Peyer's patch (tissue), 4 donors: ENCODE results near the gene PTH2. TPM values are rescaled to one million over a fixed set of nuclear protein-coding genes. Genes with fewer than 3 reads are reported as not detected.

ENCODE experiments used
- DNase-seq, 3 donors: peaks; one replicate each; pipeline ENCODE4 v3.0.0-alpha.2; 2017 to 2019
- H3K27ac ChIP-seq, 4 donors: fragments of 200-600 bp; sonication (generic); one replicate each; pipeline ENCODE4 v1.5.1; 2016 to 2019
- H3K27me3 ChIP-seq, 2 donors: fragments of 200-600 bp; sonication (generic); one replicate each; pipeline ENCODE4 v1.5.1; 2019
- H3K36me3 ChIP-seq, 3 donors: fragments of 200-600 bp; sonication (generic); one replicate each; pipeline ENCODE4 v1.5.1; 2016 to 2019
- H3K4me1 ChIP-seq, 4 donors: fragments of 200-600 bp; sonication (generic); one replicate each; pipeline ENCODE4 v1.5.1; 2016 to 2019
- H3K4me3 ChIP-seq, 4 donors: fragments of 200-600 bp; sonication (generic); 1 replicate in 3 of 4; 2 replicates in 1 of 4; pipeline ENCODE4 v1.5.1; 2016 to 2019; ENCODE audit warnings: mild to moderate bottlenecking in 1 of 4
- H3K9me3 ChIP-seq, 4 donors: fragments of 200-600 bp; sonication (generic); one replicate each; pipeline ENCODE4 v1.5.1; 2016 to 2019; ENCODE audit warnings: mild to moderate bottlenecking in 1 of 4
- POLR2A ChIP-seq, 2 donors: fragments of 450-650 bp; IDR thresholded peaks; one replicate each; pipeline ENCODE4 v1.5.1; 2017; ENCODE audit warnings: antibody characterized with exemption in 2 of 2, mild to moderate bottlenecking in 2 of 2, moderate library complexity in 2 of 2
- total RNA-seq, 4 donors: library from RNA; depleted of rRNA; stranded (reverse); fragments of >200 nt; gene quantifications; one replicate each; pipeline ENCODE4 v1.1.0, GENCODE V29; 2016
- TF ChIP-seq, protein P1 (sequence below), 6 experiments: fragments of 450-650 bp in 4 of 6; fragments of 200-600 bp in 2 of 6; sonication (generic) in 1 of 6; IDR thresholded peaks; one replicate each; pipeline ENCODE4 v1.5.1; 2017 to 2019; ENCODE audit warnings: antibody characterized with exemption in 6 of 6, mild to moderate bottlenecking in 3 of 6, moderate library complexity in 1 of 6

The PTH2 gene
- total RNA-seq, 4 donors from 2014 or later = not detected

DNA sequence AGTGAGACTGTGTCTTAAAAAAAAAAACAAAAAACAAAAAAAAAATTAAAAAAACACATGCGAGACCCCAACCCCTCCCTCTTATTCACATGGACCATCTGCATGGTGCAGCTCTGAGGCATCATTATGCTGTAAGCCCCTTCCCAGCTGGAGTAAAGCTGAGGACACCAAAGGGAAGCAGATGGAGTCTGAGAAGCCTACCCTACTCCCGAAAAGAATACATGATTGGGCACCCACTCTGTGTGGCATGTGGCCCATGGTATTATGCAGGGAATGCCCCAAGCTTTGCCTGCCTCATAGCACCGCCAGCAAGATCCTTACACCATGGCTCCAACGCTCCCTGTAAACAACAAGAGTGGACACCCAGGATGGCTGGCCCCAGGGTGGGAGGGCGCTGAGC, 4.7 kb downstream of the PTH2 start:
- Histone ChIP-seq H3K27me3 (peaks cover 0 to 32% of the 10 kb centered on the region in 2 donors), H3K4me1 (peaks cover 3 to 20% (median 16%) of the 10 kb centered on the region in 4 donors), H3K27ac (no peak overlapping the region), H3K9me3 (no peaks in the 10 kb centered on the region), H3K4me3 (no peak overlapping the region), H3K36me3 (no peaks in the 10 kb centered on the region)
- TF ChIP-seq, protein P1, sequence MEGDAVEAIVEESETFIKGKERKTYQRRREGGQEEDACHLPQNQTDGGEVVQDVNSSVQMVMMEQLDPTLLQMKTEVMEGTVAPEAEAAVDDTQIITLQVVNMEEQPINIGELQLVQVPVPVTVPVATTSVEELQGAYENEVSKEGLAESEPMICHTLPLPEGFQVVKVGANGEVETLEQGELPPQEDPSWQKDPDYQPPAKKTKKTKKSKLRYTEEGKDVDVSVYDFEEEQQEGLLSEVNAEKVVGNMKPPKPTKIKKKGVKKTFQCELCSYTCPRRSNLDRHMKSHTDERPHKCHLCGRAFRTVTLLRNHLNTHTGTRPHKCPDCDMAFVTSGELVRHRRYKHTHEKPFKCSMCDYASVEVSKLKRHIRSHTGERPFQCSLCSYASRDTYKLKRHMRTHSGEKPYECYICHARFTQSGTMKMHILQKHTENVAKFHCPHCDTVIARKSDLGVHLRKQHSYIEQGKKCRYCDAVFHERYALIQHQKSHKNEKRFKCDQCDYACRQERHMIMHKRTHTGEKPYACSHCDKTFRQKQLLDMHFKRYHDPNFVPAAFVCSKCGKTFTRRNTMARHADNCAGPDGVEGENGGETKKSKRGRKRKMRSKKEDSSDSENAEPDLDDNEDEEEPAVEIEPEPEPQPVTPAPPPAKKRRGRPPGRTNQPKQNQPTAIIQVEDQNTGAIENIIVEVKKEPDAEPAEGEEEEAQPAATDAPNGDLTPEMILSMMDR (IDR thresholded peaks at IDR 0.05) = no peak
- TF ChIP-seq POLR2A (IDR thresholded peaks at IDR 0.05) = no peak
- no peak for DNase-seq

DNA sequence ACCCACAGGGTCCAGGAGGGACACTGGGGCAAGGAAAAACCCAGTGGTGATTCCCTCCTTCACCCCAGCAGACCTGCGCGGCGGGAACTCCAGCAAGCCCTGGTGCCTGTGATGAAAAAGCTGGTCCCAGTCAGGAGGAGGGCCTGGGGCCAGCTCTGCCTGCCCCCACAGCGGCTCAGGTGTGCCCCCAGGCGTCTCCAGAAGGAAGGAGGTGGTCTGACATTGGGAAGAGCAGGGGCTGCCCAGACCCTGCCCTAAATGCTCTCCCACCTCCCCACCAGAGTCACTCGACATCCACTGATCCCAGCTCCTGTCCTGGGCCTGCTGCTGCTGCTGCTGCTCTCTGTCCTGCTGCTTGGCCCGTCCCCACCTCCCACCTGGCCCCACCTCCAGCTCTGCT, 6.2 kb downstream of the PTH2 start:
- peaks cover 0 to 18% of the 10 kb centered on the region in 2 donors for H3K27me3 ChIP-seq

DNA sequence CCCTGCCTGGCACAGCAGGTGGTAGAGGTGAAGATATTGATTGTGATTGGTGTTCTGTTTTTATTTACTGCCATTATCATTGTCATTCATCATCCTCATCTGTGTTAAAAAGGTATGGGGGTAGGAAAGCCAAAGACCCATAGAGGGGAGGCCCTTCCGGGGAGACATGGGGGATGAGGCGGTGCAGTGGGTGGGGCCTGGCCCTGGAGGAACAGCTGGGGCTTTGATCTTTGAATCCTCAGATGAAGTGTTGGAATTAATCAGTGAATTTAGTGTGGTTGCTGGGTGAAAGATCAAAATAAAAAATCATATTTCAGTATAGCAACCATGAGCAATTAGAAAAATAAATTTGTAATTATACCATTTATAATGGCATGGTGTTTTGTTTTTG, 7.4 kb downstream of the PTH2 start:
- Histone ChIP-seq H3K4me1 (no peaks in the 10 kb centered on the region), H3K4me3 (no peak overlapping the region), H3K27ac (no peak overlapping the region), H3K36me3 (no peaks in the 10 kb centered on the region), H3K9me3 (no peaks in the 10 kb centered on the region), H3K27me3 (peaks cover 0 to 7% of the 10 kb centered on the region in 2 donors)
- TF ChIP-seq, protein P1 (IDR thresholded peaks at IDR 0.05) = no peak
- TF ChIP-seq POLR2A (IDR thresholded peaks at IDR 0.05) = no peak
- DNase-seq = no peak

More for the DNA sequence above, 6.2 kb downstream of the PTH2 start:
- no peak for TF ChIP-seq POLR2A (IDR thresholded peaks at IDR 0.05)
- TF ChIP-seq, protein P1 (IDR thresholded peaks at IDR 0.05) = no peak
- H3K4me1 ChIP-seq = peaks cover 0 to 6% (median 4%) of the 10 kb centered on the region in 4 donors
- no peak for DNase-seq
- H3K27ac ChIP-seq = no peak overlapping the region
- H3K9me3 ChIP-seq = no peaks in the 10 kb centered on the region
- no peaks in the 10 kb centered on the region for H3K36me3 ChIP-seq
- H3K4me3 ChIP-seq = no peak overlapping the region

DNA sequence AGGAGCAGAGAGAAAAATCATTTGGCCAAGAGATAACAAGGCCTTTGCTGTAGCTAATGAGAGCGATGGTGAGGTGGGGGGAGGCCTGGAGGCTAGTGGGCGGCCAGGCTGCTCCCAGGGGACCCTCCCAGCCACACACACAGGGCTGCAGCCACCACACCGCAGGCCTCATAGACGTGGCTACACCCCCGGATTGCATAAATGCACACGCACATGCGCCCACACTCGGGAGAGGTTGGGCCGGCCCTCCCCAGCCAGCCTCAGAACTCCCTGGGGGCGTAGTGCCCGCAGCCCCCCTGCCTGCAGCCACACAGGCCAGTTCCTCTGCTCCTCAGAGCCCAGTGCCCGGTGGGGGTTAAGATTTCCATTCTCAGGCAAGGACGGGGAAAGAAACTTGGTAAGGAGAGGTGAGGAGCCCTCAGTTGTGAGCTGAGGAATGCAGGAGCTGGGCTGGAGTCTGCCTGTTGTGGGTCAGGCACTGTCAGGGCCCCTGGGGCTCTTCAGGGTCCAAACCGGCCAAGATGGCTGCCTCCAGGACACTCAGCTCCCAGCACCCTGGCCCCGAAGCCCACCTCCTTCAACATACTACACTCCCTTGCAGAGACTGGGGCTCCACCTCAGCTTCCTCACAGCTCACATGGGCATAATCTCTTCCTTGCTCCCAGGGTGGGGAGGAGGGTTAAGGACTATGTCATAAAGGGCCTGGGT, 8.0 kb downstream of the PTH2 start:
- Histone ChIP-seq H3K27me3 (peaks cover 0 to 3% of the 10 kb centered on the region in 2 donors), H3K4me3 (no peak overlapping the region), H3K36me3 (no peaks in the 10 kb centered on the region), H3K9me3 (no peaks in the 10 kb centered on the region), H3K27ac (no peak overlapping the region), H3K4me1 (no peaks in the 10 kb centered on the region)
- DNase-seq = no peak
- no peak for TF ChIP-seq POLR2A (IDR thresholded peaks at IDR 0.05)
- TF ChIP-seq, protein P1 (IDR thresholded peaks at IDR 0.05) = no peak

DNA sequence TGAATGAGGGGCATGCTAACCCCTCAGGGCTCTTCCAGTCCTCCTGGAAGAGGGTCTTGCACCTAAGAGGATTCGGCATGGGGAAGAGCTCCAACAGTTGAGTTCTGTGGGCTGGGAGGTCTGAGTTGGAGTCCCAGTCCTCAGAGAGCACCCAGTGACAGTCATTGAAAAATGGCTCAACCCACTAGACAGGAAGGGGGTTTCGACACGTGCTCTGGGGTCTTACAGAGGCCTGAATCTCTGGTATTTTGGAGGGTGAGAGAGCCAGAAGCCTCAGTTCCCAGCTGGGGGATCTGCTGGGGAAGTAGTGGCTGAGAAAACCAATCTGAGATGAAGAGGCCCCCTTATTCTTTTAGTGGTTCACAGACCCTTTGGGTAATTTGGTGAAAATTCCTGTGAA, 9.0 kb downstream of the PTH2 start:
- Histone ChIP-seq H3K4me3 (no peak overlapping the region), H3K9me3 (no peaks in the 10 kb centered on the region), H3K27ac (no peak overlapping the region), H3K27me3 (no peaks in the 10 kb centered on the region), H3K4me1 (peaks cover 0 to 7% (median 2%) of the 10 kb centered on the region in 4 donors), H3K36me3 (no peaks in the 10 kb centered on the region)
- DNase-seq = no peak
- no peak for TF ChIP-seq POLR2A (IDR thresholded peaks at IDR 0.05)
- TF ChIP-seq, protein P1 (IDR thresholded peaks at IDR 0.05) = no peak
